Peyer's patch (tissue), 4 donors: ENCODE results near the gene ADCY6. TPM values are rescaled to one million over a fixed set of nuclear protein-coding genes. Genes with fewer than 3 reads are reported as not detected.

Experiments used
- DNase-seq, 3 donors: peaks; one replicate each; pipeline ENCODE4 v3.0.0-alpha.2; 2017 to 2019
- H3K27ac ChIP-seq, 4 donors: fragments of 200-600 bp; sonication (generic); one replicate each; pipeline ENCODE4 v1.5.1; 2016 to 2019
- H3K27me3 ChIP-seq, 2 donors: fragments of 200-600 bp; sonication (generic); one replicate each; pipeline ENCODE4 v1.5.1; 2019
- H3K36me3 ChIP-seq, 3 donors: fragments of 200-600 bp; sonication (generic); one replicate each; pipeline ENCODE4 v1.5.1; 2016 to 2019
- H3K4me1 ChIP-seq, 4 donors: fragments of 200-600 bp; sonication (generic); one replicate each; pipeline ENCODE4 v1.5.1; 2016 to 2019
- H3K4me3 ChIP-seq, 4 donors: fragments of 200-600 bp; sonication (generic); 1 replicate in 3 of 4; 2 replicates in 1 of 4; pipeline ENCODE4 v1.5.1; 2016 to 2019; ENCODE audit warnings: mild to moderate bottlenecking in 1 of 4
- H3K9me3 ChIP-seq, 4 donors: fragments of 200-600 bp; sonication (generic); one replicate each; pipeline ENCODE4 v1.5.1; 2016 to 2019; ENCODE audit warnings: mild to moderate bottlenecking in 1 of 4
- CTCF ChIP-seq, 6 experiments: fragments of 450-650 bp in 4 of 6; fragments of 200-600 bp in 2 of 6; sonication (generic) in 1 of 6; IDR thresholded peaks; one replicate each; pipeline ENCODE4 v1.5.1; 2017 to 2019; ENCODE audit warnings: antibody characterized with exemption in 6 of 6, mild to moderate bottlenecking in 3 of 6, moderate library complexity in 1 of 6
- POLR2A ChIP-seq, 2 donors: fragments of 450-650 bp; IDR thresholded peaks; one replicate each; pipeline ENCODE4 v1.5.1; 2017; ENCODE audit warnings: antibody characterized with exemption in 2 of 2, mild to moderate bottlenecking in 2 of 2, moderate library complexity in 2 of 2
- total RNA-seq, 4 donors: library from RNA; depleted of rRNA; stranded (reverse); fragments of >200 nt; gene quantifications; one replicate each; pipeline ENCODE4 v1.1.0, GENCODE V29; 2016

Gene ADCY6
- total RNA-seq, 4 donors from 2014 or later = 71.3 to 175 (median 129) TPM

- Histone ChIP-seq H3K4me3 (no peak overlapping the region), H3K4me1 (peaks cover 0 to 12% (median 4%) of the 10 kb centered on the region in 4 donors), H3K27ac (no peak overlapping the region), H3K27me3 (no peaks in the 10 kb centered on the region), H3K9me3 (no peaks in the 10 kb centered on the region), H3K36me3 (peaks cover 0 to 66% (median 0%) of the 10 kb centered on the region in 3 donors)
- DNase-seq = no peak
- TF ChIP-seq CTCF (IDR thresholded peaks at IDR 0.05) (no peak), POLR2A (IDR thresholded peaks at IDR 0.05) (no peak)
Observed at GRCh38 chr12:48768736-48769135, 20.2 kb downstream of the ADCY6 start.

- Histone ChIP-seq H3K9me3 (no peaks in the 10 kb centered on the region), H3K36me3 (peaks cover 0 to 61% (median 0%) of the 10 kb centered on the region in 3 donors), H3K4me1 (peaks cover 0 to 12% (median 4%) of the 10 kb centered on the region in 4 donors), H3K27me3 (no peaks in the 10 kb centered on the region), H3K27ac (no peak overlapping the region), H3K4me3 (no peak overlapping the region)
- TF ChIP-seq POLR2A (IDR thresholded peaks at IDR 0.05) = no peak
- no peak for TF ChIP-seq CTCF (IDR thresholded peaks at IDR 0.05)
- DNase-seq = no peak
Observed at GRCh38 chr12:48768147-48768546, 20.7 kb downstream of the ADCY6 start.

- Histone ChIP-seq H3K9me3 (no peaks in the 10 kb centered on the region), H3K36me3 (peaks cover 0 to 54% (median 0%) of the 10 kb centered on the region in 3 donors), H3K4me1 (peaks cover 0 to 12% (median 4%) of the 10 kb centered on the region in 4 donors), H3K27ac (no peak overlapping the region), H3K27me3 (no peaks in the 10 kb centered on the region), H3K4me3 (no peak overlapping the region)
- no peak for DNase-seq
- no peak for TF ChIP-seq POLR2A (IDR thresholded peaks at IDR 0.05)
- no peak for TF ChIP-seq CTCF (IDR thresholded peaks at IDR 0.05)
Observed at GRCh38 chr12:48767521-48767920, 21.4 kb downstream of the ADCY6 start.

GRCh38 chr12:48767047-48767446 is 21.8 kb downstream of the ADCY6 start:
- Histone ChIP-seq H3K36me3 (peaks cover 0 to 50% (median 0%) of the 10 kb centered on the region in 3 donors), H3K27ac (no peak overlapping the region), H3K27me3 (no peaks in the 10 kb centered on the region), H3K9me3 (no peaks in the 10 kb centered on the region), H3K4me3 (no peak overlapping the region), H3K4me1 (peaks cover 0 to 12% (median 4%) of the 10 kb centered on the region in 4 donors)
- TF ChIP-seq POLR2A (IDR thresholded peaks at IDR 0.05) (no peak), CTCF (IDR thresholded peaks at IDR 0.05) (no peak)
- DNase-seq = no peak

- Histone ChIP-seq H3K27ac (peak overlapping the region in 2 of 4 donors; percentile 9 to 25), H3K27me3 (no peaks in the 10 kb centered on the region), H3K36me3 (peaks cover 0 to 37% (median 0%) of the 10 kb centered on the region in 3 donors), H3K4me1 (peaks cover 0 to 12% (median 4%) of the 10 kb centered on the region in 4 donors), H3K4me3 (no peak overlapping the region), H3K9me3 (no peaks in the 10 kb centered on the region)
- no peak for TF ChIP-seq POLR2A (IDR thresholded peaks at IDR 0.05)
- no peak for TF ChIP-seq CTCF (IDR thresholded peaks at IDR 0.05)
- no peak for DNase-seq
Observed at GRCh38 chr12:48765753-48766162, 23.1 kb downstream of the ADCY6 start.

- H3K27me3 ChIP-seq = no peaks in the 10 kb centered on the region
- H3K4me3 ChIP-seq = no peak overlapping the region
- DNase-seq = no peak
- peaks cover 0 to 29% (median 0%) of the 10 kb centered on the region in 3 donors for H3K36me3 ChIP-seq
- TF ChIP-seq CTCF (IDR thresholded peaks at IDR 0.05) (no peak), POLR2A (IDR thresholded peaks at IDR 0.05) (no peak)
- H3K4me1 ChIP-seq = peaks cover 0 to 12% (median 4%) of the 10 kb centered on the region in 4 donors
- H3K9me3 ChIP-seq = no peaks in the 10 kb centered on the region
- no peak overlapping the region for H3K27ac ChIP-seq
Observed at GRCh38 chr12:48764521-48764920, 24.4 kb downstream of the ADCY6 start.
